HG02678 (cell line): ENCODE results near the gene ADGRF5.

Source experiments
- ATAC-seq: cut with Tn5 transposase; IDR thresholded peaks from one replicate; pipeline ENCODE4 v1.9.1; 2021; ENCODE audit warnings: mild to moderate bottlenecking, moderate library complexity; ENCODE audit not compliant: unreplicated experiment

Gene ADGRF5, protein sequence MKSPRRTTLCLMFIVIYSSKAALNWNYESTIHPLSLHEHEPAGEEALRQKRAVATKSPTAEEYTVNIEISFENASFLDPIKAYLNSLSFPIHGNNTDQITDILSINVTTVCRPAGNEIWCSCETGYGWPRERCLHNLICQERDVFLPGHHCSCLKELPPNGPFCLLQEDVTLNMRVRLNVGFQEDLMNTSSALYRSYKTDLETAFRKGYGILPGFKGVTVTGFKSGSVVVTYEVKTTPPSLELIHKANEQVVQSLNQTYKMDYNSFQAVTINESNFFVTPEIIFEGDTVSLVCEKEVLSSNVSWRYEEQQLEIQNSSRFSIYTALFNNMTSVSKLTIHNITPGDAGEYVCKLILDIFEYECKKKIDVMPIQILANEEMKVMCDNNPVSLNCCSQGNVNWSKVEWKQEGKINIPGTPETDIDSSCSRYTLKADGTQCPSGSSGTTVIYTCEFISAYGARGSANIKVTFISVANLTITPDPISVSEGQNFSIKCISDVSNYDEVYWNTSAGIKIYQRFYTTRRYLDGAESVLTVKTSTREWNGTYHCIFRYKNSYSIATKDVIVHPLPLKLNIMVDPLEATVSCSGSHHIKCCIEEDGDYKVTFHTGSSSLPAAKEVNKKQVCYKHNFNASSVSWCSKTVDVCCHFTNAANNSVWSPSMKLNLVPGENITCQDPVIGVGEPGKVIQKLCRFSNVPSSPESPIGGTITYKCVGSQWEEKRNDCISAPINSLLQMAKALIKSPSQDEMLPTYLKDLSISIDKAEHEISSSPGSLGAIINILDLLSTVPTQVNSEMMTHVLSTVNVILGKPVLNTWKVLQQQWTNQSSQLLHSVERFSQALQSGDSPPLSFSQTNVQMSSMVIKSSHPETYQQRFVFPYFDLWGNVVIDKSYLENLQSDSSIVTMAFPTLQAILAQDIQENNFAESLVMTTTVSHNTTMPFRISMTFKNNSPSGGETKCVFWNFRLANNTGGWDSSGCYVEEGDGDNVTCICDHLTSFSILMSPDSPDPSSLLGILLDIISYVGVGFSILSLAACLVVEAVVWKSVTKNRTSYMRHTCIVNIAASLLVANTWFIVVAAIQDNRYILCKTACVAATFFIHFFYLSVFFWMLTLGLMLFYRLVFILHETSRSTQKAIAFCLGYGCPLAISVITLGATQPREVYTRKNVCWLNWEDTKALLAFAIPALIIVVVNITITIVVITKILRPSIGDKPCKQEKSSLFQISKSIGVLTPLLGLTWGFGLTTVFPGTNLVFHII (N-terminal part only)

DNA sequence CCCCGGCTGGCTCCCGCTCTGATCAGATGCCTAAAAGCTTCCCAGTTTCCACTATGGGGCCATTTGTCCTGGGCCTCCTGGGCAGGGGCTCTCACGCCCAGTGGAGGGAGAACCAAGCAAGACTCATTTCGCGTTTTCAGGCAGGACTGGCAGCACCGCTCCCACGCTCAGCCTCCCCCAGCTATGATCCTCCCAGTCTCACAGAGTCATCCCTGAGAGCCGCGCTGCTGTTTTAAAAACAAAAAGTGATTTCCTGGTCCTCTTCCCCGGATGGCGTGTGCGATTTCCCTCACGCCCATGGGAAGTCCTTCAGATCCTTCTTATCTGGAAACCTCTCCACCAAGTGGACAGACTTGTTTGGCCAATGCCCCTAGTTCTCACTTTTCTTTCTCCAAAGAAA lies at the start of gene ADGRF5:
Gene ADGRF5 (minus strand): TSS at position 208 of the 400 bp plus-strand sequence. CDS start 15,176 bp downstream, outside the sequence.
- ATAC-seq: no peak

DNA sequence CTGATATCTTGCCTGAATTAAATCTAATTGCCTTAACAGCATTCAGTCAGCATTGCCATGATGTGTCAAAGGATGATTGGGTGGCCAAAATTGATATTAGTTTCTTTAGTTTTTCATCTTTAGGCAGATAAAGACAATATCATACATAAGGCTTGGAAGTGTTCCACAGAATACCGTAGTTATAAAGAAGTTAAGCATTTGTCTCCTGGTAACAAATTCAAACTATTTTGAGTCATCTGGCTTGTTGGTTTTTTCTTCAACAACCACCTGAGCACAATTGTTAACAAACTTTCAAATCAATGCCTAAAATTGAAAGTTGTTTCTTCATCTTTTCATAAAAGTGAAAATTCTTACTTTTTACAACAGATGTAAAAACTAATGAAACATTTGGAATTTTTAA lies 47.5 kb upstream of the ADGRF5 start:
- no peak for ATAC-seq

DNA sequence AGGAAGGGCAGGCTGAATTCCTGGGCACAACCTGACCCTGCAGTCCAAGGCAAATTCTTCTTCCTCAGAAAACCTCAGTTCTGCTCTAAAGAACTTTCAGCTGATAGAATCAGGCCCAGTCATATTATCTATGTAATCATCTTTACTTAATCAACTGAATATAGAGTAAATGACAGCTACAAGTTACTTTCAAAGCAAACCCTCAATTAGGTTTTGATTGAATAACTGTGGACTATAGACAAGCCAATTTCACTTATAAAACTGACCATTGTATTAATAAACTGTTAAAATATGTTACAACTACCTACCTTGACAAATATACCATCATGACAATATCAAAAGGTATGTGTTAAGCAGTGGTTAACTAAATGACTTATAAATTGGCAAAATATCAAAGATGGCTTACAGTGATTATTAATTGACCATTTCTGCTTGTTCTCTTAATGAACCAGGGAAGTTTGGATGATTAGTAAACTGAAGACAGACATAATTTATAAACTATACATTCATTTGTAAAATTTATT lies 46.1 kb upstream of the ADGRF5 start:
- no peak for ATAC-seq

DNA sequence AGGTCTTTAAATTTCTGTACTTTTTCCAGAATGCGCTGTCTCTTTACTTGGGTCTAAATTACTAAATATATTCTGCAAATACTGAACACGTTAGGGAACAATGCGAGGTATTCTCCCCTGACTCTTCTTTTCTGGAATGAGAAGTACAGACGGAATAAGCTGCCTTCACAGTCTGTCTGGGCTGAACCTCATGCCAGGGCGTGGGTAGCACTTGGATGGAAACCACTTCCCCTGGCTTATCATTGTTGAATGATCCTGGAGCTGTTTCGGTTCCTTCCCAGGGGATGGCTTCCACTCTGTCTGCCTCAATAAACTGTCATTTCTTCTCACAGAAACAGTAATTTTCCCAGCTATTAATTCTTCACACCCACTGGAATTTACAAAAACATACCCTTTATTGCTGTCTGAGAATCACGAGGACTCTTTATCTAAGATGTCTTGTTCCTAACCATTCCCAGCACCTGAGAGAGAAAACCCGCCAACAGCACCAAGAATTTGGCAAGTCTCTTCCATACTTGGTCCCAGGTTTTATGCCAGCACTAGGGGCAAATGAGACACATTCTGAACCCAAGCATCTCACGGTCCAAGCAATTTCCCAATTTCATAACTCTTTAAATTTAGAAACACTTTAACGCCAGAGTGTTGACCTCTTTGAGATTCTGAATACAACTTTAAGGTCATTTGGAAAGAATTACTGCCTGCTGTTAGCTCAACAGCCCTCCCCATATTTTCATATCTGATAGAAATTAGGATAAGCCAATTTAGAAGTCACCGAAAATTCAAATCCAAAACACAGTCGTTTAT lies 43.2 kb upstream of the ADGRF5 start:
- ATAC-seq: no peak

DNA sequence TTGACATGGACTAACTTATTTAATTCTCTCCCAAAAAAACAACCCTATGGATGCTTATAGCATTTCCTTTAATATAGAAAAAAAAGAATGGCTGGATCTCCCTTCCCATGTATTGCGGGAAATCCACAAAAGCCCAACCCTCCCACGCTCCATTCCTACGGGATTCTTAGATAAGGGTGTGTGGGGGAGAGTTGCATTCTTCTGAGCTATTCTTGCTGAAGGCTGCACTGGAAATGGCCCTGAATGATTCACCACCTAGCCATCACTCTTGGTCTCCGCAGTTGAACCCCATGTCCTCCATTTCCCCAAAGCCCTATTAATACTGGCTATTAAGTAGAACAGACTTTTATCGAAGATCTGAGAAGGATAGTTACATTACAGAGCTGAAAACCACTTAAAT lies 41.9 kb upstream of the ADGRF5 start:
- ATAC-seq: no peak

DNA sequence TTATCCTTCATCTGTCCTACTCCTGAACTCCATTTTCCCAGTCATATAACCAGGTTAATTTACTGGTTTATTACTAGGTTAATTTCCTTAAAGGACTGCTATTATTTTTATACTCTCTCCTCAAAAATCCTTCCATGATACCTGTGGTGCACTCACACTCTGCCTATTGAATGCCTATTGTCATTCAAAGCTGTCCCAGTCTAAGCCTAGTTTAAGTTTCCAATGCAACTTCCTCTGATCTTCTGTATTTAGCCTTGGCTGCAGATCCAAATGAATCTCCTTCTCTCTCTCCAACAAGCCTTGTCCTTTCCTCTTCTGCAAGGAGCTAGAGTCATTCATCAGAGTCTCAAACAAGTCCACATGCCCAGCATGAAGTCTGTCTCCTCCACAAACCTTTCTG lies 41.3 kb upstream of the ADGRF5 start:
- ATAC-seq: no peak

DNA sequence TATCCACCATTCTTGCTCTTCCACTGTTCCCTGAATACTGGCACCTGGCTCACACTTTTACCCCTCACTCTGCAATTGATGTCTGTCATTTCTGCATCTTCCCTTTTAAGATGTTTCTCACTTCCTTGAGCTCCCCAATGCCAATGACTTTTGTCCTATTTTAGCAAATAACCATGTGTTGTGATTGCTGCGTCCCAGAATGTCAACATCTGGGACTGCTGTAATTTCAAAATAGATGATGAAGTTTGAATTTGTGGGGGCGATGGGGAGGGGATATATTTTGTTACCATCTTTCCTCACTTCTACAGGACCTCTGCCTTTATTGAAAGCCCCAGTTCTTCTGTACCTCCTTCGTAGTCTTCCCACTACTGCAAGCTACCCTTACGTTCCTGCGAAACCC lies 40.0 kb upstream of the ADGRF5 start:
- no peak for ATAC-seq

DNA sequence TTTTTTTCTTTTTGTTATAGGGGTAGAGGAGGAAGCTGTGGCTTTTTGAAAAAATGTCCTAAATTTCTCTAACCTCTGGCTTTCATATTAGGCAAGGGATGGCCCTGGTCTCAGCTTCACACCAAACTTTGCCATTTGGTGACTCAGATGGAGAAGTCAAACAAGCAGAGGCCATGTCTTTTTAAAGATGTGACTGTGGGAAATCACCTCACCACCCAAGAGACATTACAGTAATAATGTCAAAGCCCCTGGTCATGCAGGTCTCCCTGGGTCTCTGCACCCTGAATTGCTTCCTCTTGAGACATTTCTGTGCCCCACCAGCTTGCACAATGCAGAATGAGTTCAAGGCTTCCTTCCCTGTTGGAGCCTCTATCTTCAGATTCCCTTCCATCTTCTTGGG lies 39.5 kb upstream of the ADGRF5 start:
- no peak for ATAC-seq

DNA sequence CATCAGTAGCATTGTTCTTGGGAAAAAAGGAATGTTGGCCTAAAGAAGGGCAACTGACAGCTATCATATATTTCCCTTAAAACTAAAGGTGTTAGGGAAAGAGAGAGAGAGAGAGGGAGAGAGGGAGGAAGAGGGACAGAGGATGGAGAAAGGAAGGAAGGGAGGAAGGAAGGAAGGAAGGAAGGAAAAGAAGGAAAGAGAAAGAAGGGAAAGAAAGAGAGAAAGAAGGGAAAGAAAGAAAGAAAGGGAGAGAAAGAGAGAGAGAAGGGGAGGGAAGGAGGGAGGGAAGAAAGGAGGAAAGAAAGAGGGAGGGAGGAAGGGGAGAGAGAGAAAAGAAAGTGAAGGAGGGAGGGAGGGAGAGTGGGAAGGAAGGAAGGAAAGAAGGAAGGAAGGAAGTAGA lies 37.7 kb upstream of the ADGRF5 start:
- no peak for ATAC-seq

DNA sequence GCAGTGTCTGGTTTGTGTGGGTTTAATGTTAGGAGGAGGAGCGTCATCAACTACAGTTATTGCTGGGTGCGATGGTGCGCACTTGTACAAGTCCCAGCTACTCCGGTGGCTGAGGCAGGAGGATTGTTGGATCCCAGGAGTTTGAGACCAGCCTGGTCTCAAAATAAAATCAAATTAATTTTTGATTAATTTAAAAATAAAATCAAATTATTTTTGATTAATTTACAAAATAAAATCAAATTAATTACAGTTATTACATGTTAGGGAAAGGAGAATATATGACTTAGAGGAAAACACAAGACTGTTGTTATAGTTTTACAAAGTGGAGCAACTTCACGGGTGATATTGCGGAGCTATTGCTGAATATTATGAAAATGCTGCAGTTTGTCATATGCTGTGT lies 34.7 kb upstream of the ADGRF5 start:
- ATAC-seq: no peak

DNA sequence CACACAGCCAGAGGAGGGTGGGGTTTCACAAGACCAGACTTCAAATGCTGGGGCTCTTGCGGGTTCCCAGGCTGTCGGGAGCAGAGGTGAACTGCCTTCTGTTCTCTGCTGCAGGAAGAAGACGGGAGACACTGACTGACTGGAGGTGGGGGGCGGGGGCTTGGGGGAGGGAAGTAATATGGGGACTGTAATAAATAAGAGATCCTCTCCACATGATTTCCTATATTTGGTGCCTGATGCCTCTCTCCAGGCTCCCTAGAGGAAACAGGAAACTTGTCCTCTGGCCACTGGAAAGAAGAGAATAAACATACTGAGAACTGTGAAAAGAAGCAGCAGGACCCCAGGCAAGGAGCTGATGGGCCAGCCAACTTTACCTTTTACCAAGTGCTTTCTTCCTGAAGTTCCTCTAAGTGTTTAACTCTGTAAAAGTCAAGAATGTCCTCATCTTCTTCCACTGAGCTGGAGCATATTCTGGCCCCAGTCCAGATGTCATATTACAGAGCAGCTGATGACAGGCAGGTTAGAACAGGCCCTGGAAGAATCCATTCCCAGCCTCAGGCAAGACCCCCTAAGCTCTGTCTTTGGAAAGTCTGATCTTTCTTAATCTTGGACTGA lies 33.2 kb upstream of the ADGRF5 start:
- ATAC-seq: no peak

DNA sequence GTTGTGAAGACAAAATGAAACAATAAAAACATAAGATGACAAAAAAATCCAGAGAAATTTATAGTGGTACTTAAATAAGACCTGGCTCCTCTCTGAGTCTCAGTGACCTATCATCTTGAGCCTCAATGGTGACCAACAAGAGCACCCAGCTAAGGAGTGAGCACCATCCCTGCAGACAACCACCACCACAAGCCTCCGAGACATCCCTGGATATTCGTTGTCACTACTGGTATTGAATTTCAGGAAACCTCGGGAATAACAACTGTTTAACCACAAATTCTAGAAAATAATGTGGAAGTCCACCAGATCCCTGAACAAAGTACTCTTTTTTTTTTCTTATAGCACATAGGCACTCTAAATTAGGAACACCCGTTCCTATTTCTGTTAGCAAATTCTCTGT lies 32.2 kb upstream of the ADGRF5 start:
- no peak for ATAC-seq

DNA sequence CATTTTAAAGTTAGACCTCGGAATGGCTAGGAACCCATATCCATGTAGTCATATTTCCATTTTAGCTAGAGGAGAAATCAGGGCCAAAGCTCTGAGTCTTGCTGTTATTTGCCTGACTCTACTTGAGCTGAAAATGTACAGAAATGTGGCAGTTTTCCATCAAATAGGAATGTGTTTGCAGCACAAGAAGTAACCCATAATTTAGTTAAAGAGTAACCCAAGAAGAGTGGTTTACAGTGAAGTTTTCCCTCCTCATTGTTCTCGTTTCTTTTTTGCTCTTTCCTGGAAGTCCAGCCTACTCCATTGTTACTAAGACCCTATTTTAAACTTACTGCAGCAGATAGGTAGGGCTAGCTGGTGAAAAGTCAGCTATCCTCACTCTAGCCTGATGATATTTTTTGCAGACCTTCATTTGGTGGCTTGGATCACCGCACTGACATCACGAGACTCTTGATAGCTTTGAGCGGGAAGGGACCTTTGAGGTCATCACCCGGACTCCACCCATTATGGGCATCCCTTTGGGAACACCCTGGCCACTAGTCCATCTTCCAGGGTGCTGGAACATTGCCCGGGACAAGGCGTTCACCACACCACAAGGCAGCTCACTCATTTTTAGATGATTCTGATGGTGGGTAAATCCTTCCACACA lies 28.0 kb upstream of the ADGRF5 start:
- ATAC-seq: no peak

DNA sequence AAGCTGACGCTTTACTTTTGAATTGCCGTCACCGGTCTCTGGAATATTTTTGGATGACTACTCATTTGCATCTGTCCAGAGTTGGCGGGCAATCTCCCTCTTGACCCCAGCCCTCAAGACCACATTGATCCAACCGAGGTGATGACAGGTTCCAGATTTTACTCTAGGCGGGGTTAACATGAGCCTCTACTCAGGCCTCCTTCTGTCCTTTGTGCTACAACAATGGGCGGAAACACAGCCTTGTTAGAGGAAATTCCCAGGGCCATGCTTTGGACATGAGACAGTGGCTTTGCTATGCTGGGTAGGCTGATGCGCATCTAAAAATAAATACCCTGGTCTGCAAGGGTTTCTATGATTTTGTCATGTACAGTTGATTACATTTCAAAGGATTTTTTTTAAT lies 27.0 kb upstream of the ADGRF5 start:
- no peak for ATAC-seq

DNA sequence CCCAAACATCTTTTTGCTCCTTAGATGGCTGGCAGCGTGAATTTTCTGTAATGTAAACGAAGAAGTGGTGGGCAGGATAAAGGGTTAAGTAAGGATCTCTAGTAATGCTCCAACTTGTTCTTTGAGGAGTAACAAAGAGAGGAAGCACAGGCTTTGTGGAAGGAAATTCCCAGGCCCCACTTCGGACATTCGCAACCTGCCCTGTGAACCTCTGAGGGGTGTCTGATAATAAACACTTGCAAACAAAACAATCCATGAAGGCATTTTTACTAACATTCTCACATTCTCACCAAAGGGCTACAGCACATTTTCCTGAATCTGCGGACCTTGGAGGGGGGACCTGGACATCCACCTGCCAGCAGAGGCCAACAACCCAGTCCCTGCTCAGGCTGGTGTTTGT lies 25.8 kb upstream of the ADGRF5 start:
- no peak for ATAC-seq

DNA sequence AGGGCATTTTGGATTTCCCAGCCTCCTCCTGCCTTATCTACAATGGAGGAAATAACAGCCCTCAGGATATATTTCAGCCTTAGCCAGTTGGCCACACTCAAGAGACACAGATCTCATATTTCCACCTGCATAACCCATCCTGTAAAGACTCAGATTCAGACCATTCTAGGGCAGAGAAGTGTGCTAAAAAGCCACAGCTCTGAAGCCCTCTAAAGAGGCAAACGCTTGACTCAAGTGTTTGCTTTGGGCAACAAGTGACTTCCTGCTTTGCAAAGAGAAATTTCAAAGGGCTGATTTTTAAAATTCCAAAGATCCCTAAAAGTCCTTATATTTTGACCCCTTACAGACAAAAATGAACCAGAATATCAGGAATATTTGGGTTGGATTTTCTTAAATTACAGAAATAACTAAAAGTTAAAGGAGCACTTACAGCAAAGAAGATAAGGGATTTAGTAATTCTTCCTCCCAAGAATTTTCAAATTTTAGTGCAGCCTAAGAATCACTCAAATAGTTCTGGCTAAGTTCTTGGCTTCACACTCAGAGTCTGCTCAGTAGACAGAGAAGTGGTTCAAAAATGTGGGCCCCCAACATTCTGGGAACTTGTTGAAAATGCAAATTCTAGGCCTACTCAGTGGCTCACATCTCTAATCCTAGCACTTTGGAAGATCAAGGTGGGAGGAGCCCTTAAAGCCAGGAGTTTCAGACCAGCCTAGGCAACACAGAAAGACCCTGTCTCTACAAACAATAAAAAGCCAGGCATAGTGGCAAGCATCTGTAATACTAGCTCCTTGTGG lies 18.9 kb upstream of the ADGRF5 start:
- ATAC-seq: no peak

DNA sequence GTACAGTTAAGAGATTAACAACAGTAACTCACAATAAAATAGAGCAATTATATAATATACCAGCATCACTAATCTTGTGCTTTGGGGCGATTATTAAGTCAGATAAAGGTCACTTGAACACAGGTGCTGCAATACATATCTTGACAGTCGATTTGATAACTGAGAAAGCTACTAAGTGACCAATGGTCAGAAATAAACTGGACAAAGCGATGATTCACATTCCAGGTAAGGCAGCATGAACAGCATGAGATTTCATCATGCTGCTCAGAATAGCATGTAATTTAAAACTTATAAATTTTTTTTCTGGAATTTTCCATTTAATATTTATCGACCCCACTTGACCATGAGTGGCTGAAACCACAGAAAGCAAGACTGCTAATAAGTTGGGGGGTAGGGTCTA lies 15.9 kb upstream of the ADGRF5 start:
- no peak for ATAC-seq

DNA sequence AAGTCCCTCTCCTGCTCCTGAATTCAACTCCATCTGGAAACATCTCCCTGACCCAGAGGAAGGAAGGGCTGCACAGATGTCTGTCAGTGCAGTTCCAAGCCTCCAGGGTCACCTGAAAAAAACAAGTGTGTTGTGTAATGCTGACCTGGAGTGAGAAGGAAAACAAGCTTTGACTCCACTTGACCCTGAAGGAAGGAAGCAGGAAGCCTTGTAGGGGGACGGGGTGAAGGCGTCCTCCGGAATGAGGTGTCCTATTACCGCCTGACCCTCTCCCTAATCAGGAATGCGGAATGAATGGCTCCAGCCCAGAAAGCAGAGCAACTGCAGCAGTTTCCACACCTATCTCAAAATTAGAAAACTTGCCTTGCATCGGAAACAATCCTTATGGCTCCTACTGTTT lies 13.9 kb upstream of the ADGRF5 start:
- ATAC-seq: no peak

DNA sequence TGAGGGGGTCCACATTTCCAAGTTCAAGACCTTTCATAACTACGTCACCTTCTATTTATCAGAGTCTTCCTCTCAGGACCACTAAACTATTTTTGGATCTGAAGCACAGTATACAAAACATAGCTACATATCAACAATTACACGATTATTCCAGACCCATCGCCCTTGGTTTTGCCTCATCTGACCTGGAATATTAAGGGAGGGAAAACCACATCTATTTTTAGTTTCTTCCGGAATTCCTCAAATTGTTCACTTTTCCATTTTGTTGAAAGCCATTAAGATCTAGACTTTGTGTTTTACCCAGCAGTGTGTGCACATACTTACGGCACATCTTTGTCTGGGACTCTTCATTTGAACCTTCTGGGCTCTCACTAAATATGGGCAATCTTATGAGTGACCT lies 12.0 kb upstream of the ADGRF5 start:
- ATAC-seq: no peak
